WTC11 (cell line): Measurements from ENCODE around the gene PLCL2. TPM values are rescaled to one million over a fixed set of nuclear protein-coding genes. Genes with fewer than 3 reads are reported as not detected.
A peak's percentile ranks its signal among the peaks of the same experiment; 100 is the strongest.

Source experiments
- ATAC-seq: fragments of 200-7000 bp; cut with Tn5 transposase; 2 replicates; pipeline ENCODE4 v1.10.0; 2021; ENCODE audit warnings: mild to moderate bottlenecking, moderate library complexity
- CTCF ChIA-PET: fragments of 300-600 bp; sonication (Branson Sonifier 250); formaldehyde crosslinking; loops from one replicate; lab custom pipeline; 2021; ENCODE audit warnings: antibody characterized with exemption; lab: Charles Lee
- POLR2A ChIA-PET: fragments of 350-600 bp; sonication (Branson Sonifier 250); formaldehyde crosslinking; loops from one replicate; lab custom pipeline; 2021; ENCODE audit warnings: antibody characterized with exemption; lab: Charles Lee
- DNase-seq: peaks from one replicate; pipeline ENCODE4 v3.0.0; 2021; ENCODE audit warnings: low spot score
- H3K27ac Mint-ChIP-seq: 2 replicates; pipeline ENCODE4 v1.8.0; 2021; ENCODE audit warnings: mixed read lengths
- H3K27me3 Mint-ChIP-seq: 2 replicates; pipeline ENCODE4 v1.8.0; 2021; ENCODE audit warnings: low read depth, mild to moderate bottlenecking, moderate library complexity, mixed read lengths
- H3K36me3 Mint-ChIP-seq: 2 replicates; pipeline ENCODE4 v1.8.0; 2021; ENCODE audit warnings: mixed read lengths
- H3K4me1 Mint-ChIP-seq: 2 replicates; pipeline ENCODE4 v1.8.0; 2022; ENCODE audit warnings: mixed read lengths
- H3K4me3 Mint-ChIP-seq: 2 replicates; pipeline ENCODE4 v1.8.0; 2021; ENCODE audit warnings: mild to moderate bottlenecking, moderate library complexity, mixed read lengths
- H3K9me3 Mint-ChIP-seq: 2 replicates; pipeline ENCODE4 v1.8.0; 2021; ENCODE audit warnings: mixed read lengths
- ATF1 ChIP-seq: sonication (generic); formaldehyde crosslinking; IDR thresholded peaks from 2 replicates; pipeline ENCODE4 v1.8.1; 2023; ENCODE audit warnings: mild to moderate bottlenecking, moderate library complexity, missing genetic modification reagents
- CREM ChIP-seq: sonication (generic); formaldehyde crosslinking; IDR thresholded peaks from 2 replicates; pipeline ENCODE4 v1.8.1; 2022; ENCODE audit warnings: mild to moderate bottlenecking, missing genetic modification reagents, moderate library complexity
- CTCF ChIP-seq: fragments of 200-600 bp; IDR thresholded peaks from 2 replicates; pipeline ENCODE4 v1.8.0; 2022; ENCODE audit warnings: antibody characterized with exemption
- ELF4 ChIP-seq: sonication (generic); formaldehyde crosslinking; IDR thresholded peaks from 2 replicates; pipeline ENCODE4 v1.8.1; 2022; ENCODE audit warnings: low read depth, mild to moderate bottlenecking, moderate library complexity, missing genetic modification reagents
- FOXK1 ChIP-seq: sonication (generic); formaldehyde crosslinking; IDR thresholded peaks from 2 replicates; pipeline ENCODE4 v1.8.0; 2022; ENCODE audit warnings: mild to moderate bottlenecking, moderate library complexity, missing genetic modification reagents
- KAT7 ChIP-seq: sonication (generic); formaldehyde crosslinking; IDR thresholded peaks from 2 replicates; pipeline ENCODE4 v1.8.1; 2023; ENCODE audit warnings: missing genetic modification reagents, mild to moderate bottlenecking, borderline replicate concordance
- NFATC4 ChIP-seq: fragments of 250-450 bp; sonication (Bioruptor Pico); IDR thresholded peaks from 2 replicates; pipeline ENCODE4 v1.9.0; 2021; ENCODE audit warnings: mild to moderate bottlenecking
- OVOL2 ChIP-seq: fragments of 250-450 bp; sonication (Bioruptor Pico); IDR thresholded peaks from 2 replicates; pipeline ENCODE4 v1.9.0; 2021; ENCODE audit warnings: mild to moderate bottlenecking, borderline replicate concordance
- SMAD4 ChIP-seq: sonication (generic); formaldehyde crosslinking; IDR thresholded peaks from 2 replicates; pipeline ENCODE4 v1.8.0; 2022; ENCODE audit warnings: mild to moderate bottlenecking, missing genetic modification reagents
- SOX15 ChIP-seq: fragments of 250-450 bp; sonication (Bioruptor Pico); IDR thresholded peaks from 2 replicates; pipeline ENCODE4 v1.9.0; 2021; ENCODE audit warnings: mild to moderate bottlenecking
- SP1 ChIP-seq: sonication (generic); formaldehyde crosslinking; conservative IDR thresholded peaks from 2 replicates; pipeline ENCODE4 v1.8.1; 2022; ENCODE audit warnings: missing genetic modification reagents
- TEAD1 ChIP-seq: sonication (generic); formaldehyde crosslinking; IDR thresholded peaks from 2 replicates; pipeline ENCODE4 v1.8.0; 2022; ENCODE audit warnings: mild to moderate bottlenecking, missing genetic modification reagents
- TEAD4 ChIP-seq: sonication (generic); formaldehyde crosslinking; IDR thresholded peaks from 2 replicates; pipeline ENCODE4 v1.8.0; 2022; ENCODE audit warnings: mild to moderate bottlenecking, missing genetic modification reagents
- ZBTB21 ChIP-seq: sonication (generic); formaldehyde crosslinking; IDR thresholded peaks from 2 replicates; pipeline ENCODE4 v1.8.1; 2023; ENCODE audit warnings: mild to moderate bottlenecking, missing genetic modification reagents, borderline replicate concordance
- ZMAT4 ChIP-seq: fragments of 250-450 bp; sonication (Bioruptor Pico); IDR thresholded peaks from 2 replicates; pipeline ENCODE4 v1.9.0; 2021; ENCODE audit warnings: mild to moderate bottlenecking
- ZNF396 ChIP-seq: fragments of 250-450 bp; sonication (Bioruptor Pico); IDR thresholded peaks from 2 replicates; pipeline ENCODE4 v1.8.0; 2021; ENCODE audit warnings: mild to moderate bottlenecking, moderate library complexity, borderline replicate concordance
- total RNA-seq: library from RNA; stranded (reverse); gene quantifications from 3 replicates; pipeline ENCODE4 v1.2.3, GENCODE V29; 2021
- TF ChIP-seq, protein P1 (sequence below): sonication (generic); formaldehyde crosslinking; IDR thresholded peaks from 2 replicates; pipeline ENCODE4 v1.8.1; 2023; ENCODE audit warnings: mild to moderate bottlenecking, missing genetic modification reagents
- TF ChIP-seq, protein P2 (sequence below): fragments of 250-450 bp; sonication (Bioruptor Pico); IDR thresholded peaks from 2 replicates; pipeline ENCODE4 v1.9.0; 2021; ENCODE audit warnings: moderate library complexity, mild to moderate bottlenecking, inconsistent platforms, borderline replicate concordance
- TF ChIP-seq, protein P3 (sequence below): sonication (generic); formaldehyde crosslinking; IDR thresholded peaks from 2 replicates; pipeline ENCODE4 v1.8.1; 2023; ENCODE audit warnings: mild to moderate bottlenecking, missing genetic modification reagents, borderline replicate concordance

PLCL2 gene
- total RNA-seq, 1 experiment from 2014 or later, result 11.8 TPM

DNA sequence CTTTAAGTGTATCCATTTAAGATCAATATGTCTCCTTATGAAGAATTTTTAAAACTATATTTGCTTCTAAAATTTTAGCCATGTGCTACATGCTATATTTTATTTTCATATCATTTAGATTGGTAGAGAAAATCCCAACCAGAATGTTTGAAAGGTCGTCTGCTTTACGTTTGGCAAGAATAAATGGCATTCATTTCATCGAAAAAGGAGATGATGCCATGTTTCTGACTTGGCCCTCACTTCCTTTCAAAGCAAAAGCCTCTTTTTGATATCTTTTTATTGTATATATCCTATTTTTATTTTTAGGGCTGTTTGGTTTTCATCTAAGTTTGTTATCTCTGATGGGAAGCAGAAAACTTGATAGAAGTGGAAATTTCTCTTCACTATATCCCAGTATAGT is 176.2 kb downstream of the PLCL2 start:
- peaks cover 8% of the 10 kb centered on the region for H3K36me3 Mint-ChIP-seq
- no peak for TF ChIP-seq NFATC4 (CRISPR knock-in tag)
- TF ChIP-seq SMAD4 (CRISPR knock-in tag), result no peak
- TF ChIP-seq TEAD4 (CRISPR knock-in tag), result no peak
- TF ChIP-seq ELF4 (CRISPR knock-in tag), result no peak
- TF ChIP-seq ZBTB21 (CRISPR knock-in tag), result no peak
- ATAC-seq (no peak), DNase-seq (no peak)
- no peaks in the 10 kb centered on the region for H3K27me3 Mint-ChIP-seq
- H3K4me1 Mint-ChIP-seq, result peaks cover 30% of the 10 kb centered on the region
- ChIA-PET POLR2A (no interaction called here), CTCF (no interaction called here)
- no peak overlapping the region for H3K4me3 Mint-ChIP-seq
- H3K27ac Mint-ChIP-seq, result no peak overlapping the region
- H3K9me3 Mint-ChIP-seq, result peaks cover 12% of the 10 kb centered on the region

GRCh38 chr3:17062736-17063135 is 178.0 kb downstream of the PLCL2 start:
- H3K36me3 Mint-ChIP-seq, result peaks cover 8% of the 10 kb centered on the region
- ChIA-PET CTCF (no interaction called here), POLR2A (no interaction called here)
- no peak overlapping the region for H3K4me3 Mint-ChIP-seq
- peaks cover 40% of the 10 kb centered on the region for H3K4me1 Mint-ChIP-seq
- no peaks in the 10 kb centered on the region for H3K27me3 Mint-ChIP-seq
- no peak for ATAC-seq
- TF ChIP-seq ZMAT4 (no peak), SP1 (CRISPR knock-in tag) (no peak), FOXK1 (CRISPR knock-in tag) (no peak), CTCF (no peak), ZNF396 (CRISPR knock-in tag) (no peak), KAT7 (CRISPR knock-in tag) (no peak), ATF1 (CRISPR knock-in tag) (no peak), SOX15 (CRISPR knock-in tag) (no peak)
- TF ChIP-seq, protein P1, sequence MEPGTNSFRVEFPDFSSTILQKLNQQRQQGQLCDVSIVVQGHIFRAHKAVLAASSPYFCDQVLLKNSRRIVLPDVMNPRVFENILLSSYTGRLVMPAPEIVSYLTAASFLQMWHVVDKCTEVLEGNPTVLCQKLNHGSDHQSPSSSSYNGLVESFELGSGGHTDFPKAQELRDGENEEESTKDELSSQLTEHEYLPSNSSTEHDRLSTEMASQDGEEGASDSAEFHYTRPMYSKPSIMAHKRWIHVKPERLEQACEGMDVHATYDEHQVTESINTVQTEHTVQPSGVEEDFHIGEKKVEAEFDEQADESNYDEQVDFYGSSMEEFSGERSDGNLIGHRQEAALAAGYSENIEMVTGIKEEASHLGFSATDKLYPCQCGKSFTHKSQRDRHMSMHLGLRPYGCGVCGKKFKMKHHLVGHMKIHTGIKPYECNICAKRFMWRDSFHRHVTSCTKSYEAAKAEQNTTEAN (CRISPR knock-in tag), result no peak
- TF ChIP-seq, protein P2, sequence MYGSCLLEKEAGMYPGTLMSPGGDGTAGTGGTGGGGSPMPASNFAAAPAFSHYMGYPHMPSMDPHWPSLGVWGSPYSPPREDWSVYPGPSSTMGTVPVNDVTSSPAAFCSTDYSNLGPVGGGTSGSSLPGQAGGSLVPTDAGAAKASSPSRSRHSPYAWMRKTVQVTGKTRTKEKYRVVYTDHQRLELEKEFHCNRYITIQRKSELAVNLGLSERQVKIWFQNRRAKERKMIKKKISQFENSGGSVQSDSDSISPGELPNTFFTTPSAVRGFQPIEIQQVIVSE (CRISPR knock-in tag), result no peak
- TF ChIP-seq, all 79 proteins: peak for 0
- Mint-ChIP-seq H3K9me3 (peaks cover 17% of the 10 kb centered on the region), H3K27ac (no peak overlapping the region)
- no peak for DNase-seq

- no peak for ATAC-seq
- peaks cover 11% of the 10 kb centered on the region for H3K36me3 Mint-ChIP-seq
- DNase-seq, result no peak
- ChIA-PET POLR2A (interaction anchor here (0.6 kb wide), 1 partner anchor 661 kb away, joined by 3 read pairs; no protein-coding TSS in a partner anchor), CTCF (no interaction called here)
- H3K4me3 Mint-ChIP-seq, result no peak overlapping the region
- no peaks in the 10 kb centered on the region for H3K27me3 Mint-ChIP-seq
- TF ChIP-seq, protein P3, sequence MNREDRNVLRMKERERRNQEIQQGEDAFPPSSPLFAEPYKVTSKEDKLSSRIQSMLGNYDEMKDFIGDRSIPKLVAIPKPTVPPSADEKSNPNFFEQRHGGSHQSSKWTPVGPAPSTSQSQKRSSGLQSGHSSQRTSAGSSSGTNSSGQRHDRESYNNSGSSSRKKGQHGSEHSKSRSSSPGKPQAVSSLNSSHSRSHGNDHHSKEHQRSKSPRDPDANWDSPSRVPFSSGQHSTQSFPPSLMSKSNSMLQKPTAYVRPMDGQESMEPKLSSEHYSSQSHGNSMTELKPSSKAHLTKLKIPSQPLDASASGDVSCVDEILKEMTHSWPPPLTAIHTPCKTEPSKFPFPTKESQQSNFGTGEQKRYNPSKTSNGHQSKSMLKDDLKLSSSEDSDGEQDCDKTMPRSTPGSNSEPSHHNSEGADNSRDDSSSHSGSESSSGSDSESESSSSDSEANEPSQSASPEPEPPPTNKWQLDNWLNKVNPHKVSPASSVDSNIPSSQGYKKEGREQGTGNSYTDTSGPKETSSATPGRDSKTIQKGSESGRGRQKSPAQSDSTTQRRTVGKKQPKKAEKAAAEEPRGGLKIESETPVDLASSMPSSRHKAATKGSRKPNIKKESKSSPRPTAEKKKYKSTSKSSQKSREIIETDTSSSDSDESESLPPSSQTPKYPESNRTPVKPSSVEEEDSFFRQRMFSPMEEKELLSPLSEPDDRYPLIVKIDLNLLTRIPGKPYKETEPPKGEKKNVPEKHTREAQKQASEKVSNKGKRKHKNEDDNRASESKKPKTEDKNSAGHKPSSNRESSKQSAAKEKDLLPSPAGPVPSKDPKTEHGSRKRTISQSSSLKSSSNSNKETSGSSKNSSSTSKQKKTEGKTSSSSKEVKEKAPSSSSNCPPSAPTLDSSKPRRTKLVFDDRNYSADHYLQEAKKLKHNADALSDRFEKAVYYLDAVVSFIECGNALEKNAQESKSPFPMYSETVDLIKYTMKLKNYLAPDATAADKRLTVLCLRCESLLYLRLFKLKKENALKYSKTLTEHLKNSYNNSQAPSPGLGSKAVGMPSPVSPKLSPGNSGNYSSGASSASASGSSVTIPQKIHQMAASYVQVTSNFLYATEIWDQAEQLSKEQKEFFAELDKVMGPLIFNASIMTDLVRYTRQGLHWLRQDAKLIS, result no peak
- TF ChIP-seq ZBTB21 (CRISPR knock-in tag) (no peak), TEAD1 (CRISPR knock-in tag) (no peak), OVOL2 (CRISPR knock-in tag) (no peak), CREM (no peak), FOXK1 (CRISPR knock-in tag) (no peak), KAT7 (CRISPR knock-in tag) (no peak)
- TF ChIP-seq, all 79 proteins: peak for 0
- Mint-ChIP-seq H3K27ac (peak overlapping the region; percentile 40; the same call in 1 of the 2 replicates), H3K4me1 (peaks cover 44% of the 10 kb centered on the region), H3K9me3 (peaks cover 17% of the 10 kb centered on the region)
These were observed 178.8 kb downstream of the PLCL2 start for GRCh38 chr3:17063596-17063995.
